CD4-positive, alpha-beta T cell (primary cell): ENCODE data around the gene USP32. TPM values are rescaled to one million over a fixed set of nuclear protein-coding genes. Genes with fewer than 3 reads are reported as not detected.

Source experiments
- ATAC-seq: fragments of 200-7000 bp; cut with Tn5 transposase; one replicate; pipeline ENCODE4 v1.10.0; 2022; ENCODE audit warnings: mild to moderate bottlenecking; ENCODE audit not compliant: poor library complexity
- CTCF ChIA-PET: fragments of 350-600 bp; sonication (Branson Sonifier 250); formaldehyde crosslinking; loops from one replicate; lab custom pipeline; 2021; ENCODE audit warnings: antibody characterized with exemption, inconsistent platforms; lab: Charles Lee
- POLR2A ChIA-PET: fragments of 350-600 bp; sonication (Branson Sonifier 250); formaldehyde crosslinking; loops from one replicate; lab custom pipeline; 2021; ENCODE audit warnings: antibody characterized with exemption, inconsistent platforms; lab: Charles Lee
- DNase-seq, 14 experiments: peaks; one replicate each; pipeline ENCODE4 v3.0.0-alpha.2; 2013 to 2020; ENCODE audit warnings: mixed read lengths in 2 of 14
- H3K27ac ChIP-seq, 2 donors: one replicate each; pipeline versions ENCODE4 v1.5.1 to v1.7.0; 2013; ENCODE audit warnings: low read length in 2 of 2, low read depth in 1 of 2, mild to moderate bottlenecking in 1 of 2
- H3K27me3 ChIP-seq, 2 experiments: 1 replicate in 1 of 2; 2 replicates in 1 of 2; pipeline versions ENCODE4 v1.6.1 to v1.7.0; 2013; ENCODE audit warnings: low read length in 2 of 2, control low read depth in 1 of 2, mild to moderate bottlenecking in 1 of 2, moderate library complexity in 1 of 2; ENCODE audit not compliant: insufficient read depth in 2 of 2, control insufficient read depth in 1 of 2
- H3K36me3 ChIP-seq: one replicate; pipeline ENCODE4 v1.6.1; 2013; ENCODE audit warnings: low read length, control low read depth; ENCODE audit not compliant: insufficient read depth
- H3K4me1 ChIP-seq: one replicate; pipeline ENCODE4 v1.6.1; 2013; ENCODE audit warnings: low read length, control low read depth; ENCODE audit not compliant: insufficient read depth
- H3K4me3 ChIP-seq: one replicate; pipeline ENCODE4 v1.5.1; 2013; ENCODE audit warnings: mild to moderate bottlenecking, low read length, moderate library complexity
- H3K9me3 ChIP-seq, 2 experiments: 1 replicate in 1 of 2; 2 replicates in 1 of 2; pipeline versions ENCODE4 v1.6.1 to v1.7.0; 2013; ENCODE audit warnings: low read length in 2 of 2, mild to moderate bottlenecking in 2 of 2, control low read depth in 1 of 2, moderate library complexity in 1 of 2; ENCODE audit not compliant: control insufficient read depth in 1 of 2, insufficient read depth in 1 of 2
- H3K27ac Mint-ChIP-seq: one replicate; pipeline ENCODE4 v1.8.0; 2020; ENCODE audit warnings: mixed read lengths
- H3K27me3 Mint-ChIP-seq: one replicate; pipeline ENCODE4 v1.8.0; 2021; ENCODE audit warnings: mixed read lengths
- H3K36me3 Mint-ChIP-seq: one replicate; pipeline ENCODE4 v1.8.0; 2021; ENCODE audit warnings: low read depth, mixed read lengths
- H3K4me1 Mint-ChIP-seq: one replicate; pipeline ENCODE4 v1.8.0; 2021; ENCODE audit warnings: low read depth, mixed read lengths
- H3K4me3 Mint-ChIP-seq: one replicate; pipeline ENCODE4 v1.8.0; 2020; ENCODE audit warnings: mild to moderate bottlenecking, mixed read lengths
- H3K9me3 Mint-ChIP-seq: one replicate; pipeline ENCODE4 v1.8.0; 2020; ENCODE audit warnings: mixed read lengths
- intact Hi-C, 2 experiments: fragments of 100-400 bp; cut with DNase I in 1 of 2; cut with micrococcal nuclease in 1 of 2; formaldehyde crosslinking; loops; one replicate each; pipeline versions ENCODE4 v1.15.1 to v1.9.0; 2023 to 2025; cut with DNase I, micrococcal nuclease
- total RNA-seq, 174 experiments: library from RNA in 2 of 174; stranded (reverse) in 2 of 174; gene quantifications; one replicate each; pipeline ENCODE4 v1.2.3 and lab custom pipeline; 2021 to 2026
- TF ChIP-seq, protein P1 (sequence below): fragments of 200-600 bp; IDR thresholded peaks from one replicate; pipeline ENCODE4 v1.8.0; 2022; ENCODE audit warnings: antibody characterized with exemption, mild to moderate bottlenecking

USP32 gene
- total RNA-seq, 2 experiments from 2014 or later: 23.9 to 24.7 TPM

DNA sequence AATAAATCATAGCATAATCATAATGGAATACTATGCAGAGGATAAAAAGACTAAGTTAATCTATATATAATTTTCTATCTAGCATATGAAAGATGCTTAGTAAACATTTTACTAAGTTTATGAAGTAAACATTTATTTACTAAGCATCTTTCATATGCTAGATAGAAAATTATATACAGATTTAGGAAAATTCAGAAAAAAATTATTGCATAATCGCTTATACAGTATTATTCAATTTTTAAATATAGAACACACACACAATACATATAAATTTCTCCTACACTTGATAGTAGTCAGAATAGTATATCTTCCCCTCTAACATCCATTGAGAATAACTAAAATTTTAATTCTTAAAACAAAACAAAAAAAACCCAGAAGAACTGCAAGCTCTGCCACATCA is 131.4 kb downstream of the USP32 start:
- H3K9me3 Mint-ChIP-seq: no peaks in the 10 kb centered on the region
- ATAC-seq (no peak), DNase-seq (no peak)
- peaks cover 75% of the 10 kb centered on the region for H3K36me3 Mint-ChIP-seq
- H3K27ac ChIP-seq: no peak overlapping the region
- TF ChIP-seq, protein P1, sequence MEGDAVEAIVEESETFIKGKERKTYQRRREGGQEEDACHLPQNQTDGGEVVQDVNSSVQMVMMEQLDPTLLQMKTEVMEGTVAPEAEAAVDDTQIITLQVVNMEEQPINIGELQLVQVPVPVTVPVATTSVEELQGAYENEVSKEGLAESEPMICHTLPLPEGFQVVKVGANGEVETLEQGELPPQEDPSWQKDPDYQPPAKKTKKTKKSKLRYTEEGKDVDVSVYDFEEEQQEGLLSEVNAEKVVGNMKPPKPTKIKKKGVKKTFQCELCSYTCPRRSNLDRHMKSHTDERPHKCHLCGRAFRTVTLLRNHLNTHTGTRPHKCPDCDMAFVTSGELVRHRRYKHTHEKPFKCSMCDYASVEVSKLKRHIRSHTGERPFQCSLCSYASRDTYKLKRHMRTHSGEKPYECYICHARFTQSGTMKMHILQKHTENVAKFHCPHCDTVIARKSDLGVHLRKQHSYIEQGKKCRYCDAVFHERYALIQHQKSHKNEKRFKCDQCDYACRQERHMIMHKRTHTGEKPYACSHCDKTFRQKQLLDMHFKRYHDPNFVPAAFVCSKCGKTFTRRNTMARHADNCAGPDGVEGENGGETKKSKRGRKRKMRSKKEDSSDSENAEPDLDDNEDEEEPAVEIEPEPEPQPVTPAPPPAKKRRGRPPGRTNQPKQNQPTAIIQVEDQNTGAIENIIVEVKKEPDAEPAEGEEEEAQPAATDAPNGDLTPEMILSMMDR: no peak
- H3K4me3 ChIP-seq: no peak overlapping the region
- no peaks in the 10 kb centered on the region for H3K9me3 ChIP-seq
- CTCF ChIA-PET: interaction anchor here (0.8 kb wide), 1 partner anchor 17 kb away, joined by 4 read pairs; no protein-coding TSS in a partner anchor
- no peaks in the 10 kb centered on the region for H3K27me3 Mint-ChIP-seq
- intact Hi-C loops: loop anchor here in 1 of 2 experiments (10.0 kb wide), 1 partner anchor 174 kb away; no protein-coding TSS in a partner anchor
- no peaks in the 10 kb centered on the region for H3K4me1 Mint-ChIP-seq
- peaks cover 24% of the 10 kb centered on the region for H3K36me3 ChIP-seq
- no peak overlapping the region for H3K27ac Mint-ChIP-seq
- no peak overlapping the region for H3K4me3 Mint-ChIP-seq
- no peaks in the 10 kb centered on the region for H3K4me1 ChIP-seq
- no peaks in the 10 kb centered on the region for H3K27me3 ChIP-seq
- POLR2A ChIA-PET: no interaction called here

DNA sequence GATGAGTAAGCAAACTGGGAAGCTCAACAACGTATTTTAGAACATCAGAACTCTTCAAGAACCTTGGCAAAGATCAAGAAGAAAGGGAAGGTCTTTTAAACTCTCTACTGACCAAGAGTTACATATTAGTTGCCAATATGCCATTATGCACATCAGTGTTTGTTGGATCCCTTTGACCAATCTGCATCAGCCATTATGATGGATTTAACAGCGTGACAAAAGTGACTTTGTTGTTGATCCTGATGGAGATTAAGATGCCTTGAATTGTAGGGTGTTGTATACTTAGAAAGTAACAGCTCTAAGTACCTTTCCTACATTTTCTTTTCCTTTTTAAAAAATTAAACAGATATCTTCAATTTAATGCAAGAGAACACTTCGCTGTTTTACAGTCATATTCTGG is 133.6 kb downstream of the USP32 start:
- intact Hi-C loops: no loop called here
- peaks cover 74% of the 10 kb centered on the region for H3K36me3 Mint-ChIP-seq

DNA sequence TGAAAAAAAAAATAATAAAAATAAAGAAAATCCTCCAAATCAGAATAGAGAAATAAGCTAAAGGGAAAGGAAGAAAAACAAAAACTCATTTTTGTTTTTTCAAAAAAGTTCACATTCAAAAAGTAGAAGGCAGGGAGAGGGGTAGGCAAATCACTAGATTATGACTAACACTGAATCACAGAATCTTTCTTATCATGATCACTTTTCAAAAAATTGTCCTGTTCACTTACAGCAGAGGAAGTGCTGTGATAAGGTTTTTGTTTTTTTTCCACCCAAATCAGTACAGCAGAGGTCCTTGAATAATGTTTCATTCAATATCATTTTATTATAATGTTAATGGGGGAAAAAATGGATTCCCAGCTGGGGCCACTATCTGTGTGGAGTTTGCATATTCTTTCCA is 135.8 kb downstream of the USP32 start:
- no peaks in the 10 kb centered on the region for H3K9me3 Mint-ChIP-seq
- H3K27me3 ChIP-seq: no peaks in the 10 kb centered on the region
- no peaks in the 10 kb centered on the region for H3K27me3 Mint-ChIP-seq
- no peaks in the 10 kb centered on the region for H3K4me1 ChIP-seq
- peaks cover 68% of the 10 kb centered on the region for H3K36me3 Mint-ChIP-seq
- H3K9me3 ChIP-seq: no peaks in the 10 kb centered on the region
- H3K36me3 ChIP-seq: peaks cover 19% of the 10 kb centered on the region
- intact Hi-C loops: no loop called here
- ChIA-PET CTCF (no interaction called here), POLR2A (no interaction called here)
- H3K27ac ChIP-seq: no peak overlapping the region
- H3K27ac Mint-ChIP-seq: no peak overlapping the region
- H3K4me3 Mint-ChIP-seq: no peak overlapping the region
- no peak for DNase-seq
- TF ChIP-seq, protein P1: no peak
- no peak overlapping the region for H3K4me3 ChIP-seq
- no peaks in the 10 kb centered on the region for H3K4me1 Mint-ChIP-seq
- ATAC-seq: no peak

More for the DNA sequence above, 133.6 kb downstream of the USP32 start:
- H3K27me3 ChIP-seq: no peaks in the 10 kb centered on the region
- H3K4me3 ChIP-seq: no peak overlapping the region
- H3K27ac Mint-ChIP-seq: no peak overlapping the region
- CTCF ChIA-PET: no interaction called here
- H3K27ac ChIP-seq: no peak overlapping the region
- H3K27me3 Mint-ChIP-seq: no peaks in the 10 kb centered on the region
- DNase-seq (no peak), ATAC-seq (no peak)
- no peak overlapping the region for H3K4me3 Mint-ChIP-seq
- no peaks in the 10 kb centered on the region for H3K9me3 Mint-ChIP-seq
- H3K36me3 ChIP-seq: peaks cover 16% of the 10 kb centered on the region
- H3K4me1 ChIP-seq: no peaks in the 10 kb centered on the region
- POLR2A ChIA-PET: interaction anchor here (0.6 kb wide), 1 partner anchor 12 kb away, joined by 6 read pairs; no protein-coding TSS in a partner anchor
- H3K9me3 ChIP-seq: no peaks in the 10 kb centered on the region
- H3K4me1 Mint-ChIP-seq: no peaks in the 10 kb centered on the region
- TF ChIP-seq, protein P1: no peak
